Gastrocnemius medialis (tissue), 4 donors: ENCODE measurements around the gene RAB40C. TPM values are rescaled to one million over a fixed set of nuclear protein-coding genes. Genes with fewer than 3 reads are reported as not detected.
A peak's percentile ranks its signal among the peaks of the same experiment; 100 is the strongest.

Source experiments
- ATAC-seq, 2 donors: fragments of 150-250 bp; one replicate each; pipeline ENCODE4 v1.9.1; 2016
- DNase-seq, 2 donors: peaks; one replicate each; pipeline ENCODE4 v3.0.0-alpha.2; 2019
- H3K27ac ChIP-seq, 4 donors: fragments of 200-600 bp; sonication (generic); 1 replicate in 1 of 4; 2 replicates in 3 of 4; pipeline ENCODE4 v1.5.1; 2016 to 2018; ENCODE audit warnings: mild to moderate bottlenecking in 2 of 4, moderate library complexity in 1 of 4
- H3K27me3 ChIP-seq, 3 donors: fragments of 200-600 bp; sonication (generic) in 2 of 3; 1 replicate in 1 of 3; 2 replicates in 2 of 3; pipeline versions ENCODE4 v1.5.1 to v1.6.0; 2016 to 2019; ENCODE audit warnings: mild to moderate bottlenecking in 1 of 3, moderate library complexity in 1 of 3
- H3K36me3 ChIP-seq, 2 donors: fragments of 200-600 bp; sonication (generic) in 1 of 2; one replicate each; pipeline ENCODE4 v1.5.1; 2017 to 2018
- H3K4me1 ChIP-seq, 2 donors: fragments of 200-600 bp; sonication (generic) in 1 of 2; one replicate each; pipeline ENCODE4 v1.5.1; 2016 to 2017; ENCODE audit warnings: mild to moderate bottlenecking in 2 of 2
- H3K4me3 ChIP-seq, 4 donors: fragments of 200-600 bp; sonication (generic) in 3 of 4; 1 replicate in 1 of 4; 2 replicates in 3 of 4; pipeline ENCODE4 v1.5.1; 2016 to 2019; ENCODE audit warnings: mild to moderate bottlenecking in 2 of 4
- H3K9me3 ChIP-seq, 3 donors: fragments of 200-600 bp; sonication (generic) in 2 of 3; 1 replicate in 1 of 3; 2 replicates in 2 of 3; pipeline ENCODE4 v1.5.1; 2016 to 2019
- POLR2A ChIP-seq, 2 donors: fragments of 450-650 bp; IDR thresholded peaks; one replicate each; pipeline ENCODE4 v1.6.1; 2017; ENCODE audit warnings: antibody characterized with exemption in 2 of 2, mild to moderate bottlenecking in 2 of 2, moderate library complexity in 2 of 2
- in situ Hi-C, 4 donors: fragments of 200-750 bp; cut with MboI; loops; one replicate each; pipeline versions ENCODE4 v1.15.0 to v1.8.0; 2017; ENCODE audit warnings: low sequenced_read_pairs in 4 of 4
- intact Hi-C: fragments of 100-400 bp; cut with DNase I; formaldehyde crosslinking; loops from one replicate; pipeline ENCODE4 v1.15.1; 2023; ENCODE audit warnings: low total_unique reads
- total RNA-seq, 4 donors: library from RNA; depleted of rRNA; stranded (reverse); fragments of >200 nt; gene quantifications; one replicate each; pipeline versions ENCODE4 v1.1.0 to v1.2.3, GENCODE V29; 2016
- TF ChIP-seq, protein P1 (sequence below), 5 experiments: fragments of 450-650 bp in 3 of 5; fragments of 200-600 bp in 2 of 5; sonication (generic) in 2 of 5; IDR thresholded peaks in 4 of 5; conservative IDR thresholded peaks in 1 of 5; 1 replicate in 4 of 5; 2 replicates in 1 of 5; pipeline ENCODE4 v1.5.1; 2016 to 2019; ENCODE audit warnings: antibody characterized with exemption in 5 of 5, mild to moderate bottlenecking in 3 of 5, moderate library complexity in 3 of 5

Gene RAB40C
- total RNA-seq, 4 donors from 2014 or later, result 15.6 to 29.3 (median 21.4) TPM

DNA sequence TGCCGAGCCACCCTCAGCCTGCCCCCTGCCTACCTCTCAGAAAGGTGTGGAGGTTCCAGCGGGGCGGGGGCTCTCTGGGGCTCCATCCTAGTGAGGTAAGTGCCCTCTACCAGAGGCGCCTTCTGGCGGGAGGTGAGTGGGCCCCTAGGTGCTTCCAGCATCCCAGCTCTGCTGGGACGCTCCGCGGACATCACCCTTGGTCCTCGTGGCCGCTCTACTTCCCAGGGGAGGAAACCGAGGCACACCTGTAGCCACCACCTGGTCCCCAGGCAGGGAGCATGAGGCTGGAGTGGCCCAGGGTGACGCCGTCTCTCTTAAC lies 53.1 kb downstream of the RAB40C start:
- Histone ChIP-seq H3K4me1 (peaks cover 35 to 57% of the 10 kb centered on the region in 2 donors), H3K27me3 (no peaks in the 10 kb centered on the region), H3K27ac (peak overlapping the region; percentile 82 to 97 (median 92)), H3K4me3 (peak overlapping the region; percentile 55 to 81 (median 62)), H3K36me3 (no peaks in the 10 kb centered on the region), H3K9me3 (no peaks in the 10 kb centered on the region)
- DNase-seq (no peak), ATAC-seq (no peak)
- intact Hi-C loops (loop anchor here (10.0 kb wide), 1 partner anchor 408 kb away; the partner anchor contains the start of gene FAM234A), in situ Hi-C loops (no loop called here)
- TF ChIP-seq, protein P1, sequence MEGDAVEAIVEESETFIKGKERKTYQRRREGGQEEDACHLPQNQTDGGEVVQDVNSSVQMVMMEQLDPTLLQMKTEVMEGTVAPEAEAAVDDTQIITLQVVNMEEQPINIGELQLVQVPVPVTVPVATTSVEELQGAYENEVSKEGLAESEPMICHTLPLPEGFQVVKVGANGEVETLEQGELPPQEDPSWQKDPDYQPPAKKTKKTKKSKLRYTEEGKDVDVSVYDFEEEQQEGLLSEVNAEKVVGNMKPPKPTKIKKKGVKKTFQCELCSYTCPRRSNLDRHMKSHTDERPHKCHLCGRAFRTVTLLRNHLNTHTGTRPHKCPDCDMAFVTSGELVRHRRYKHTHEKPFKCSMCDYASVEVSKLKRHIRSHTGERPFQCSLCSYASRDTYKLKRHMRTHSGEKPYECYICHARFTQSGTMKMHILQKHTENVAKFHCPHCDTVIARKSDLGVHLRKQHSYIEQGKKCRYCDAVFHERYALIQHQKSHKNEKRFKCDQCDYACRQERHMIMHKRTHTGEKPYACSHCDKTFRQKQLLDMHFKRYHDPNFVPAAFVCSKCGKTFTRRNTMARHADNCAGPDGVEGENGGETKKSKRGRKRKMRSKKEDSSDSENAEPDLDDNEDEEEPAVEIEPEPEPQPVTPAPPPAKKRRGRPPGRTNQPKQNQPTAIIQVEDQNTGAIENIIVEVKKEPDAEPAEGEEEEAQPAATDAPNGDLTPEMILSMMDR (IDR thresholded peaks at IDR 0.05 in 4 of 5, conservative IDR thresholded peaks at IDR 0.05 in 1 of 5), result no peak
- no peak for TF ChIP-seq POLR2A (IDR thresholded peaks at IDR 0.05)

DNA sequence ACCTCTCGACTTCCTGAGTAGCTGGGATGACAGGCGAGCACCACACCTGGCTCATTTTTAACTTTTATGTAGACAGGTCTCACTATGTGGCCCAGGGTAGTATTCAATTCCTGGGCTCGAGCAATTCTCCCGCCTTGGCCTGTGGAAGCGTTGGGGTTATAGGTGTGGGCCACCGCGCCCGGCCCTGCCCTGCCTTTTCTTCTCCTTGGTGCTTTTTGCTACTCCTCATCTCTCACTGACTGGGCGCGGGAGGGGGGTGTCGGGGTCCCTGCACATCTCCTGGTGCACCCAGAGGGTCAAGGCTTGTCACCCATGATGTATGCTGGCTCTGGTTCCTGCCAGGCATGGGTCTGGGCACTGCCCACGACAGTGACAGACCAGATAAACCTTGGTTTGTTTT lies 54.7 kb downstream of the RAB40C start:
- Histone ChIP-seq H3K9me3 (no peaks in the 10 kb centered on the region), H3K36me3 (no peaks in the 10 kb centered on the region), H3K4me1 (peaks cover 40 to 61% of the 10 kb centered on the region in 2 donors), H3K27me3 (no peaks in the 10 kb centered on the region), H3K4me3 (no peak overlapping the region), H3K27ac (peak overlapping the region; percentile 87 to 97 (median 96))
- DNase-seq (no peak), ATAC-seq (no peak)
- intact Hi-C loops, result loop anchor here (10.0 kb wide), 1 partner anchor 410 kb away; the partner anchor contains the start of gene FAM234A
- TF ChIP-seq, protein P1 (IDR thresholded peaks at IDR 0.05 in 4 of 5, conservative IDR thresholded peaks at IDR 0.05 in 1 of 5), result no peak
- TF ChIP-seq POLR2A (IDR thresholded peaks at IDR 0.05), result no peak
- in situ Hi-C loops, result no loop called here

DNA sequence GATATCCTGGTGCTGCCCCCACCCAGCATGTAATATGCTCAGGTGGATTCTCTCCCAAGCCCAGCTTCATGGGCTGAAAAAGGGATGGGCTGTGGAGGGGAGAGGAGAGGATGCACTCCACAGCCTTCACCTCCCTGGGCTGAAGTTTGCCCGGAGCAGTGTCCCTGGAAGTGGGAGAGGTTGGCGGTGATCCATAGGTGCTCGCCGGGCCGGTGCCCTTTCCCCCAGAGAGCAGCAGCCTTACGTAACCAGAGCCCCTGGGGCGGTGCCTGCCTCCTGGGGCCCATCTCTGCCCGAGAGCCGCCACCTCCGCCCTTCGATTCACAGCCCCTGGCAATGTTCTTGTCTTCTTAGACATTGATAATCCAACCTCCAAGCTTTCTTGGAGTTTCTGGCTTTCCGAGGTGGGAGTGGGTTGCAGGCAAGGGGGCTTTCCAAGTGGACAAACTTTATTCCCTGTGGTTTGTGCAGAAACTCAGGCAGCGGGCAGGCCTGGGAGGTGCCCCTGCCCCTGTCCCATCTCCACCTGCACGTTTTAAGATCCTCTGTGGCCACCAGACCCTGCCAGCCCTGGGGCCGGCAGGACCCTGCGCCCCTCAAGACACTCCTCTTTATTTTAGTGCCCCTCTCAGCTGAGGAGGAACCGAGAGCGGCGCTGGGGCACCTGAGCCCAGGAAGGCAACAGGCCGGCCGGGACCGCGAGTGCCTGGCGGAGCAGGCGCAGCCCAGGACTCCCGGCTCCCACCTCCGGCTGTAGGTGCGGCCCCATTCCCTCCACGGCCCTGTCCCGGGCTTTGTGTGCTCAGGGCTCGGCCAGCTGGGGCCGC lies 56.2 kb downstream of the RAB40C start:
- peak overlapping the region; percentile 87 to 97 (median 96) for H3K27ac ChIP-seq
- peak in 1 of 2 donors; percentile 73 for DNase-seq
- peak overlapping the region in 2 of 4 donors; percentile 10 to 21 for H3K4me3 ChIP-seq
- intact Hi-C loops, result loop anchor here (10.0 kb wide), 1 partner anchor 411 kb away; the partner anchor contains the start of gene FAM234A
- no peak for TF ChIP-seq POLR2A (IDR thresholded peaks at IDR 0.05)
- TF ChIP-seq, protein P1 (IDR thresholded peaks at IDR 0.05 in 4 of 5, conservative IDR thresholded peaks at IDR 0.05 in 1 of 5), result no peak
- H3K4me1 ChIP-seq, result peaks cover 46 to 69% of the 10 kb centered on the region in 2 donors
- no peaks in the 10 kb centered on the region for H3K9me3 ChIP-seq
- ATAC-seq, result peak in 1 of 2 donors; percentile 5
- H3K36me3 ChIP-seq, result no peaks in the 10 kb centered on the region
- in situ Hi-C loops, result no loop called here
- H3K27me3 ChIP-seq, result no peaks in the 10 kb centered on the region

DNA sequence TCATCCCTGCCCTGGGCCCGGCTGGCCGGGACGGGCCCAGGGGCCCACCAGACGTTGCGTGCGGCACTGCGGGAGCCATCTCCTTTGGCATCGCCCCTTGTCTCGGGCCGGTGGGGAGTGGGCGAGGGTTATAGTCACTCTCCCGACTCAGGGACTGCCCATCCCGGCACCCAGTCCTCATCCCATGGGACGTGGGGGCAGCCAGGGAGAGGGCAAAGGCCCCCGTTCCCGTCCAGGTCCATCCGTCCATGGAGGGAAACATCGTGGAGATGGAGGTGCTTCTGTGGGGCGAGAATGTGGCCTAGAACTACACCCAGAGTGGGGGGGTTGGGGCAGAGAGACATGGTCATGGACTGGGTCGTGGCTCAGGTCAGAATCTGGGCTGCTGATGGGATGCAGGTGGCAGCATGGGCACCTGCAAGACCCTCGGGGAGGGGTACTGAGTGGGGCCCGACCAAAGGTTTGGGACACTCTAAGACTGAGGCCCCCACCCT lies 56.9 kb downstream of the RAB40C start:
- DNase-seq (no peak), ATAC-seq (no peak)
- intact Hi-C loops, result loop anchor here (10.0 kb wide), 1 partner anchor 412 kb away; the partner anchor contains the start of gene FAM234A
- TF ChIP-seq POLR2A (IDR thresholded peaks at IDR 0.05), result no peak
- Histone ChIP-seq H3K27me3 (no peaks in the 10 kb centered on the region), H3K4me3 (peak overlapping the region in 1 of 4 donors; percentile 21), H3K36me3 (no peaks in the 10 kb centered on the region), H3K27ac (peak overlapping the region; percentile 87 to 97 (median 96)), H3K9me3 (no peaks in the 10 kb centered on the region), H3K4me1 (peaks cover 46 to 69% of the 10 kb centered on the region in 2 donors)
- in situ Hi-C loops, result no loop called here
